Stomach (tissue), 9 donors: ENCODE measurements around the gene ELP2. TPM values are rescaled to one million over a fixed set of nuclear protein-coding genes. Genes with fewer than 3 reads are reported as not detected.

Source experiments
- DNase-seq, 2 donors: peaks; one replicate each; pipeline versions ENCODE4 v3.0.0 to v3.0.0-alpha.2; 2013 to 2019
- H3K27ac ChIP-seq, 5 donors: fragments of 200-600 bp in 4 of 5; sonication (generic) in 4 of 5; one replicate each; pipeline ENCODE4 v1.5.1; 2013 to 2019; ENCODE audit warnings: mild to moderate bottlenecking in 1 of 5, moderate library complexity in 1 of 5
- H3K27me3 ChIP-seq, 3 donors: fragments of 200-600 bp; sonication (generic); one replicate each; pipeline ENCODE4 v1.5.1; 2017 to 2019; ENCODE audit warnings: mixed run types in 1 of 3
- H3K36me3 ChIP-seq, 4 donors: fragments of 200-600 bp; sonication (generic); 1 replicate in 3 of 4; 2 replicates in 1 of 4; pipeline ENCODE4 v1.5.1; 2016 to 2019
- H3K4me1 ChIP-seq, 4 donors: fragments of 200-600 bp; sonication (generic); one replicate each; pipeline ENCODE4 v1.5.1; 2016 to 2019
- H3K4me3 ChIP-seq, 4 donors: fragments of 200-600 bp; sonication (generic) in 3 of 4; one replicate each; pipeline ENCODE4 v1.5.1; 2016 to 2019; ENCODE audit warnings: mild to moderate bottlenecking in 1 of 4
- H3K9me3 ChIP-seq, 4 donors: fragments of 200-600 bp; sonication (generic); one replicate each; pipeline ENCODE4 v1.5.1; 2016 to 2019
- EP300 ChIP-seq: sonication (generic); formaldehyde crosslinking; IDR thresholded peaks from one replicate; pipeline ENCODE4 v1.6.1; 2017; ENCODE audit warnings: antibody characterized with exemption
- POLR2A ChIP-seq, 4 donors: fragments of 450-650 bp; IDR thresholded peaks; one replicate each; pipeline ENCODE4 v1.6.1; 2016; ENCODE audit warnings: antibody characterized with exemption in 4 of 4, control low read depth in 2 of 4, mild to moderate bottlenecking in 1 of 4, moderate library complexity in 1 of 4
- POLR2AphosphoS5 ChIP-seq, 3 donors: sonication (generic); formaldehyde crosslinking; IDR thresholded peaks; one replicate each; pipeline ENCODE4 v1.6.1; 2016; ENCODE audit warnings: antibody characterized with exemption in 3 of 3
- WGBS, 5 donors: extraction: QIAGEN DNeasy Blood & Tissue Kit in 3 of 5; methylation state at CpG; one replicate each; pipeline versions ENCODE4 v1.1.5 to v1.1.7; 2013 to 2018; 5-methylcytosine and 5-hydroxymethylcytosine counted together
- intact Hi-C: fragments of 100-400 bp; cut with DNase I; formaldehyde crosslinking; loops from one replicate; pipeline ENCODE4 v1.15.1; 2023; ENCODE audit warnings: low total_unique reads
- polyA plus RNA-seq, 3 donors: library from polyadenylated mRNA; stranded (reverse); fragments of 200-250 nt; gene quantifications; one replicate each; pipeline ENCODE4 v1.2.3, GENCODE V29; 2013
- total RNA-seq, 5 donors: library from RNA; depleted of rRNA; stranded (reverse); fragments of >200 nt; gene quantifications; one replicate each; pipeline versions ENCODE4 v1.1.0 to v1.2.3, GENCODE V29; 2014 to 2016
- TF ChIP-seq, protein P1 (sequence below), 7 experiments: fragments of 450-650 bp in 4 of 7; fragments of 200-600 bp in 3 of 7; sonication (generic) in 3 of 7; IDR thresholded peaks; one replicate each; pipeline ENCODE4 v1.5.1; 2016 to 2019; ENCODE audit warnings: antibody characterized with exemption in 7 of 7, control low read depth in 2 of 7, mild to moderate bottlenecking in 1 of 7
- donor health status: healthy with polysubstance abuse.
- donor health status: Bipolar disorder and iron deficiency.
- donor health status: healthy.

ELP2 gene
- total and polyA plus RNA-seq, 8 donors, result 24.1 to 278 (median 63.4) TPM

DNA sequence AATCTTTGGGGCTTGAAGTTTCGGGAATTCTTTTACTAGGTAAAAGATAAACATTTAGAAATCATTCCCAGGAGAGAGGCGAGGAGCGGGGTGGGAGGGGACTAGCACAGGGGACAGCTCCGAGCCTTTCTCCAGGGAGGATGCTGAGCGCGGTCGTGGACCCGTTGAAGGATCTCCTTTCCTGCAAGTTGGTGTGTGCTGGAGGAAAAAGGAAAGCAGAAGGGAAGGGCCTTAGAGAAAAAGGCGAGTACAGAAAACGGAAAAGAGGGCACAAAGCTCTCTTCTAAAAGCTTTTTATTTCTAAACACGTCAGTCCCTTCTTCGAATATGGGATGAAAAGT, 1.2 kb upstream of the ELP2 start:
- no peak for TF ChIP-seq POLR2AphosphoS5 (IDR thresholded peaks at IDR 0.05)
- no peak for DNase-seq
- H3K27ac ChIP-seq, result peak overlapping the region in 4 of 5 donors; percentile 98 to 99 (median 98)
- H3K27me3 ChIP-seq, result no peaks in the 10 kb centered on the region
- H3K4me3 ChIP-seq, result peak overlapping the region; percentile 76 to 88 (median 85)
- intact Hi-C loops, result no loop called here
- H3K9me3 ChIP-seq, result no peaks in the 10 kb centered on the region
- peaks cover 0 to 17% (median 13%) of the 10 kb centered on the region in 4 donors for H3K36me3 ChIP-seq
- peaks cover 24 to 42% (median 37%) of the 10 kb centered on the region in 4 donors for H3K4me1 ChIP-seq
- WGBS, 5 donors, result 1 to 3% (median 1%) methylated on average over 12 of the region's 12 CpGs

DNA sequence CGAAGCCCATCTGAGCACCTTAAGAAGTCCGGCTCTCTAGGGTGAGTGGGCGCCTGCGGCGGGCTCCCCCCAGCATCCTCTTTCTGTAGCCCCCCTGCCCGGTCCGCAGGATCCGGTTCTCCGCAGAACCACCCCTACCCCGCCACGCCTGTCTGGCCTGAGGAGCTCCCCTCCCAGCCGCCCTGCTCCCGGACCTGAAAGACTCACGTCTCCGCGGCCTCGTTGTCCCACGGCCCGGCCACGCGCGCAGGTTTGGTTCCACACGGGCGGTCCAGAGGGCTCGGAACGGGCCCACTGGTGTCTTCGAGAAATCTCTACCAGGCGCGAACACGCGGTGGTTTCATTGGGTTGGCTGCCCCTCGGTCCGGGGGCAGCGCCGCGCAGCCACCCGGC, 796 bp upstream of the ELP2 start:
- Histone ChIP-seq H3K27me3 (no peaks in the 10 kb centered on the region), H3K27ac (peak overlapping the region; percentile 98 to 99 (median 99)), H3K4me3 (peak overlapping the region; percentile 76 to 88 (median 85)), H3K36me3 (peaks cover 0 to 14% (median 10%) of the 10 kb centered on the region in 4 donors), H3K9me3 (no peaks in the 10 kb centered on the region), H3K4me1 (peaks cover 24 to 43% (median 37%) of the 10 kb centered on the region in 4 donors)
- 0 to 1% (median 0%) methylated on average over 23 to 37 of the region's 37 CpGs for WGBS, 5 donors
- TF ChIP-seq POLR2A (IDR thresholded peaks at IDR 0.05) (no peak), EP300 (no peak), POLR2AphosphoS5 (IDR thresholded peaks at IDR 0.05) (no peak)
- TF ChIP-seq, protein P1, sequence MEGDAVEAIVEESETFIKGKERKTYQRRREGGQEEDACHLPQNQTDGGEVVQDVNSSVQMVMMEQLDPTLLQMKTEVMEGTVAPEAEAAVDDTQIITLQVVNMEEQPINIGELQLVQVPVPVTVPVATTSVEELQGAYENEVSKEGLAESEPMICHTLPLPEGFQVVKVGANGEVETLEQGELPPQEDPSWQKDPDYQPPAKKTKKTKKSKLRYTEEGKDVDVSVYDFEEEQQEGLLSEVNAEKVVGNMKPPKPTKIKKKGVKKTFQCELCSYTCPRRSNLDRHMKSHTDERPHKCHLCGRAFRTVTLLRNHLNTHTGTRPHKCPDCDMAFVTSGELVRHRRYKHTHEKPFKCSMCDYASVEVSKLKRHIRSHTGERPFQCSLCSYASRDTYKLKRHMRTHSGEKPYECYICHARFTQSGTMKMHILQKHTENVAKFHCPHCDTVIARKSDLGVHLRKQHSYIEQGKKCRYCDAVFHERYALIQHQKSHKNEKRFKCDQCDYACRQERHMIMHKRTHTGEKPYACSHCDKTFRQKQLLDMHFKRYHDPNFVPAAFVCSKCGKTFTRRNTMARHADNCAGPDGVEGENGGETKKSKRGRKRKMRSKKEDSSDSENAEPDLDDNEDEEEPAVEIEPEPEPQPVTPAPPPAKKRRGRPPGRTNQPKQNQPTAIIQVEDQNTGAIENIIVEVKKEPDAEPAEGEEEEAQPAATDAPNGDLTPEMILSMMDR (IDR thresholded peaks at IDR 0.05), result no peak
- DNase-seq, result no peak
- intact Hi-C loops, result no loop called here

- peak in 1 of 2 donors; percentile 9 for DNase-seq
- no peaks in the 10 kb centered on the region for H3K9me3 ChIP-seq
- intact Hi-C loops, result no loop called here
- 1 to 5% (median 2%) methylated on average over 21 to 30 of the region's 30 CpGs for WGBS, 5 donors
- peaks cover 0 to 13% (median 5%) of the 10 kb centered on the region in 4 donors for H3K36me3 ChIP-seq
- TF ChIP-seq POLR2AphosphoS5 (IDR thresholded peaks at IDR 0.05) (no peak), EP300 (no peak), POLR2A (IDR thresholded peaks at IDR 0.05) (no peak)
- TF ChIP-seq, protein P1 (IDR thresholded peaks at IDR 0.05), result no peak
- H3K4me1 ChIP-seq, result peaks cover 24 to 50% (median 39%) of the 10 kb centered on the region in 4 donors
- H3K27ac ChIP-seq, result peak overlapping the region; percentile 98 to 99 (median 99)
- H3K27me3 ChIP-seq, result no peaks in the 10 kb centered on the region
- peak overlapping the region; percentile 76 to 88 (median 85) for H3K4me3 ChIP-seq
Measured at GRCh38 chr18:36130039-36130831, 536 bp downstream of the ELP2 start.

- intact Hi-C loops, result no loop called here
- Histone ChIP-seq H3K27ac (peak overlapping the region in 1 of 5 donors; percentile 99), H3K27me3 (no peaks in the 10 kb centered on the region), H3K4me1 (peaks cover 24 to 50% (median 39%) of the 10 kb centered on the region in 4 donors), H3K9me3 (no peaks in the 10 kb centered on the region), H3K36me3 (peaks cover 0 to 17% (median 7%) of the 10 kb centered on the region in 4 donors), H3K4me3 (peak overlapping the region; percentile 76 to 88 (median 85))
- no peak for TF ChIP-seq EP300
- TF ChIP-seq POLR2A (IDR thresholded peaks at IDR 0.05), result no peak
- TF ChIP-seq POLR2AphosphoS5 (IDR thresholded peaks at IDR 0.05), result no peak
- TF ChIP-seq, protein P1 (IDR thresholded peaks at IDR 0.05), result no peak
- no peak for DNase-seq
- 88 to 92% (median 90%) methylated on average over 26 of the region's 26 CpGs for WGBS, 5 donors
Measured at GRCh38 chr18:36130883-36131653, 1.4 kb downstream of the ELP2 start.
